GM12878 (cell line): Measurements from ENCODE around the gene WWTR1. TPM values are rescaled to one million over a fixed set of nuclear protein-coding genes. Genes with fewer than 3 reads are reported as not detected.

Experiments
- ATAC-seq: fragments of 200-7000 bp; cut with Tn5 transposase; 3 replicates; pipeline ENCODE4 v1.9.1; 2020; ENCODE audit warnings: mild to moderate bottlenecking, moderate library complexity
- BruUV-seq: library from RNA; stranded (reverse); fragments of 400-500 nt; replicated peaks from 2 replicates; lab custom pipeline; 2021; lab: Mats Ljungman, UMichigan
- CTCF ChIA-PET: fragments of 300-600 bp; sonication (Branson Sonifier 250); formaldehyde crosslinking; extraction: SDS; loops from one replicate; lab custom pipeline; 2021; ENCODE audit warnings: inconsistent platforms; lab: Yijun Ruan, JAX
- POLR2A ChIA-PET: fragments of 350-600 bp; formaldehyde crosslinking; extraction: SDS; loops from one replicate; lab custom pipeline; 2021; ENCODE audit warnings: inconsistent platforms; lab: Charles Lee
- RAD21 ChIA-PET: fragments of 300-600 bp; sonication (Branson Sonifier 250); formaldehyde crosslinking; loops from one replicate; lab custom pipeline; 2023; ENCODE audit warnings: antibody characterized with exemption; ENCODE audit not compliant: unreplicated experiment; lab: Charles Lee
- SMC1A ChIA-PET: fragments of 300-600 bp; sonication (Branson Sonifier 250); formaldehyde crosslinking; loops from one replicate; lab custom pipeline; 2023; ENCODE audit not compliant: unreplicated experiment, uncharacterized antibody; lab: Charles Lee
- DNase-seq: peaks from one replicate; pipeline ENCODE4 v3.0.0-alpha.2; 2011; ENCODE audit warnings: low read depth, low spot score
- FAIRE-seq: peaks from 3 replicates; lab custom pipeline; 2011; peaks lifted over from hg19 to GRCh38; lab: Jason Lieb, UNC
- H2AFZ ChIP-seq: 2 replicates; pipeline ENCODE4 v1.6.0; 2011; ENCODE audit warnings: low read depth, low read length, control low read depth; ENCODE audit not compliant: control insufficient read depth
- H3K27ac ChIP-seq: 2 replicates; pipeline ENCODE4 v1.5.1; 2011; ENCODE audit warnings: control low read depth; ENCODE audit not compliant: control insufficient read depth, insufficient read depth
- H3K27me3 ChIP-seq, 2 experiments: replicated peaks in 1 of 2; 2 replicates each; pipeline versions ENCODE4 v1.6.0 to v1.6.1; 2011; ENCODE audit warnings: low read length in 1 of 2; ENCODE audit not compliant: control insufficient read depth in 2 of 2, insufficient read depth in 2 of 2
- H3K36me3 ChIP-seq, 2 experiments: 2 replicates each; pipeline ENCODE4 v1.5.1; 2011; ENCODE audit warnings: low read length in 1 of 2; ENCODE audit not compliant: control insufficient read depth in 2 of 2, insufficient read depth in 2 of 2
- H3K4me1 ChIP-seq: 2 replicates; pipeline ENCODE4 v1.6.1; 2011; ENCODE audit warnings: mild to moderate bottlenecking, low read length, moderate library complexity, mixed read lengths; ENCODE audit not compliant: control insufficient read depth, insufficient read depth
- H3K4me2 ChIP-seq: 2 replicates; pipeline ENCODE4 v1.6.0; 2011; ENCODE audit warnings: control low read depth; ENCODE audit not compliant: control insufficient read depth, insufficient read depth
- H3K4me3 ChIP-seq: fragments of 200-600 bp; sonication (generic); 2 replicates; pipeline ENCODE4 v1.5.1; 2016
- H3K79me2 ChIP-seq: 2 replicates; pipeline ENCODE4 v1.6.0; 2011; ENCODE audit warnings: low read length; ENCODE audit not compliant: control insufficient read depth, insufficient read depth
- H3K9ac ChIP-seq: 2 replicates; pipeline ENCODE4 v1.8.0; 2011; ENCODE audit warnings: low read length, control low read depth, mixed read lengths; ENCODE audit not compliant: control insufficient read depth, insufficient read depth
- H3K9me3 ChIP-seq: replicated peaks from 3 replicates; pipeline ENCODE4 v1.5.1; 2011; ENCODE audit warnings: mild to moderate bottlenecking, low read length; ENCODE audit not compliant: control insufficient read depth, insufficient read depth
- H4K20me1 ChIP-seq: 2 replicates; pipeline ENCODE4 v1.6.0; 2011; ENCODE audit not compliant: control insufficient read depth, insufficient read depth
- BACH1 ChIP-seq: fragments of 450-650 bp; IDR thresholded peaks from 2 replicates; pipeline ENCODE4 v1.6.1; 2017; ENCODE audit warnings: mild to moderate bottlenecking, borderline replicate concordance
- BCL11A ChIP-seq: IDR thresholded peaks from 2 replicates; pipeline ENCODE4 v1.6.1; 2011; ENCODE audit warnings: low read depth, low read length
- HDAC2 ChIP-seq: fragments of 200-600 bp; sonication (generic); IDR thresholded peaks from 2 replicates; pipeline ENCODE4 v1.6.1; 2017
- MYB ChIP-seq: fragments of 150-350 bp; IDR thresholded peaks from 2 replicates; pipeline ENCODE4 v1.6.1; 2014; ENCODE audit warnings: mild to moderate bottlenecking, low read depth, low read length, borderline replicate concordance
- NFXL1 ChIP-seq: fragments of 450-650 bp; IDR thresholded peaks from 2 replicates; pipeline ENCODE4 v1.6.1; 2017; ENCODE audit warnings: antibody characterized with exemption, mild to moderate bottlenecking, borderline replicate concordance
- SIN3A ChIP-seq: IDR thresholded peaks from 2 replicates; pipeline ENCODE4 v1.6.1; 2012; ENCODE audit warnings: low read depth, low read length, improper control_type of control experiment
- SMAD5 ChIP-seq: IDR thresholded peaks from 2 replicates; pipeline ENCODE4 v1.6.1; 2016; ENCODE audit warnings: antibody characterized with exemption, low read depth
- ZSCAN29 ChIP-seq: fragments of 450-650 bp; IDR thresholded peaks from 2 replicates; pipeline ENCODE4 v1.6.1; 2017; ENCODE audit warnings: mild to moderate bottlenecking, moderate library complexity
- WGBS: methylation state at CpG from one replicate; pipeline ENCODE4 v1.1.6; 2016; ENCODE audit warnings: low lambda C conversion rate; ENCODE audit not compliant: insufficient replicate concordance, insufficient coverage; ENCODE audit errors: missing lambda C conversion rate; 5-methylcytosine and 5-hydroxymethylcytosine counted together
- in situ Hi-C: fragments of 300-500 bp; cut with MboI; formaldehyde crosslinking; loops from 9 replicates; pipeline ENCODE4 v1.14.3; 2018; ENCODE audit warnings: mixed read lengths
- intact Hi-C: fragments of 100-400 bp; cut with micrococcal nuclease; formaldehyde crosslinking; loops from one replicate; pipeline ENCODE4 v1.14.2; 2022; ENCODE audit not compliant: unreplicated experiment
- polyA plus RNA-seq, 11 experiments: library from polyadenylated mRNA; depleted of rRNA in 4 of 11; unstranded in 6 of 11; stranded (reverse) in 5 of 11; fragments of >200 nt; fragmentation: Nextera tagmentation in 4 of 11; fragmentation: Illumina TruSeq in 1 of 11; extraction: Ambion mirVana in 4 of 11; extraction: Trizol in 1 of 11; gene quantifications; 1 replicate in 1 of 11; 2 replicates in 10 of 11; pipeline versions ENCODE4 v1.2.1 to v1.2.3, GENCODE V29; 2011 to 2016; ENCODE audit warnings: inconsistent platforms in 2 of 11, missing spikeins in 2 of 11, low read depth in 1 of 11
- total RNA-seq, 4 experiments: library from RNA; depleted of rRNA in 3 of 4; stranded (reverse); fragments of >200 nt in 3 of 4; fragmentation: Illumina TruSeq in 1 of 4; extraction: Trizol in 1 of 4; gene quantifications; 2 replicates each; pipeline versions ENCODE4 v1.2.1 to v1.2.3, GENCODE V29; 2013 to 2021

Gene WWTR1
- total and polyA plus RNA-seq, 10 of the 15 experiments (the other 5 are each of a cell fraction or from before 2014, with no cell fraction given) = 2.5 to 18.5 (median 5.8) TPM

DNA sequence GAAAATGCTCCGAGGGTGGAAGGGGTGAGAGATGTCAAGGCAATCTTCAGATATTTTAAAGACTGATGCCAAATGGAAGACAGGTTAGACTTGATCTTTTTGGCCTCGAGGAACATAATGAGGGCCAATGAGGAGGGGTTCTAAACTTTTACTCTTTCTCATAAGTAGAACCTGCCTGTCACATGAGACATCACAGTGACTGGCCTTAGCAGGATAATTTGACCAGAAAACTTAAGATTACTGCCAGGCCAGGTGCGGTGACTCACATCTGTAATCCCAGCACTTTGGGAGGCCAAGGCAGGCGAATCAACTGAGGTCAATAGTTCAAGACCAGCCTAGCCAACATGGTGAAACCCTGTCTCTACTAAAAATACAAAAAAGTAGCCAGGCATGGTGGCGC, 171.1 kb downstream of the WWTR1 start:
- Histone ChIP-seq H2AFZ (no peak overlapping the region), H3K36me3 (no peaks in the 10 kb centered on the region), H3K4me3 (no peak overlapping the region), H3K27me3 (no peaks in the 10 kb centered on the region), H3K79me2 (no peaks in the 10 kb centered on the region), H3K9me3 (no peaks in the 10 kb centered on the region), H3K4me1 (no peaks in the 10 kb centered on the region), H4K20me1 (no peaks in the 10 kb centered on the region), H3K4me2 (no peak overlapping the region), H3K9ac (no peak overlapping the region), H3K27ac (no peak overlapping the region)
- WGBS = 39% methylated on average over 5 of the region's 5 CpGs
- FAIRE-seq = no peak
- no peak for DNase-seq
- in situ Hi-C loops = loop anchor here (10.0 kb wide), 1 partner anchor 362 kb away; the partner anchor contains the start of gene HPS3
- ChIA-PET CTCF (interaction anchor here (1.0 to 6.9 kb wide), 9 partner anchors 9 to 366 kb away, joined by 3 to 51 read pairs (median 3); no protein-coding TSS in a partner anchor), SMC1A (interaction anchor here (0.6 to 1.5 kb wide), 2 partner anchors 14 to 80 kb away, joined by 4 to 5 read pairs; no protein-coding TSS in a partner anchor), RAD21 (no interaction called here), POLR2A (no interaction called here)
- no peak for ATAC-seq
- intact Hi-C loops = no loop called here
- TF ChIP-seq NFXL1 = no peak
- TF ChIP-seq SMAD5 = no peak
- no peak for TF ChIP-seq HDAC2
- TF ChIP-seq BCL11A = no peak
- no peak for TF ChIP-seq MYB
- TF ChIP-seq SIN3A = no peak
- BruUV-seq = no TSS peak

DNA sequence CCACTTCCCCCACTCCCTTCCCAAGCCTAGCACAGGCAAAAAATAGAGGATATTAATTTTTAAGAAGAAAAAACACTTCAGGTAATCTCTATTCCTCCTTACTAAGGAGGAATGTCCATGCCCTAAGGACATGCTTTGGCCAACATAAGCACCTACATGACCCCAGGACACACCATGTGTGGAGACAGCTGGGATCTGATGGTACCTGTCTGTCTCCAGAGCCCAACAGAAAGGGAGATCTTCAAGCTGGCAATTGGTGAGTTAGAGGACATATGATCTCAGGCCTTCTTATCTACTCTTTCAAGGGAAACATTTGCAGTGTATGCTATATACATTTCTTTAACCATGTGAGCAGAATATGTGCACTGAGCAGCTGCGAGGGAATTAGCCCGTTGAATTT, 176.3 kb downstream of the WWTR1 start:
- no peaks in the 10 kb centered on the region for H3K79me2 ChIP-seq
- no peak overlapping the region for H3K4me3 ChIP-seq
- in situ Hi-C loops (loop anchor here (5.0 to 10.0 kb wide), 3 partner anchors 94 to 357 kb away; partner anchors contain the start of gene HPS3), intact Hi-C loops (loop anchor here (5.0 kb wide), 2 partner anchors 359 to 524 kb away; no protein-coding TSS in a partner anchor)
- ChIA-PET RAD21 (interaction anchor here (1.7 kb wide), 1 partner anchor 11 kb away, joined by 3 read pairs; no protein-coding TSS in a partner anchor), CTCF (interaction anchor here (0.8 to 3.4 kb wide), 12 partner anchors 8 to 361 kb away, joined by 3 to 31 read pairs (median 6); no protein-coding TSS in a partner anchor), POLR2A (no interaction called here), SMC1A (interaction anchor here (0.8 to 3.1 kb wide), 6 partner anchors 26 to 286 kb away, joined by 3 to 24 read pairs (median 4); no protein-coding TSS in a partner anchor)
- ATAC-seq (no peak), DNase-seq (no peak), FAIRE-seq (no peak)
- H3K9ac ChIP-seq = no peak overlapping the region
- no peaks in the 10 kb centered on the region for H3K27me3 ChIP-seq
- H4K20me1 ChIP-seq = no peaks in the 10 kb centered on the region
- H2AFZ ChIP-seq = no peak overlapping the region
- H3K27ac ChIP-seq = no peak overlapping the region
- BruUV-seq = no TSS peak
- H3K36me3 ChIP-seq = no peaks in the 10 kb centered on the region
- H3K4me1 ChIP-seq = no peaks in the 10 kb centered on the region
- H3K4me2 ChIP-seq = no peak overlapping the region
- WGBS = 2% methylated on average over 2 of the region's 2 CpGs
- no peaks in the 10 kb centered on the region for H3K9me3 ChIP-seq
- TF ChIP-seq ZSCAN29 (no peak), BACH1 (no peak)
